Lung (tissue), 12 donors: ENCODE results near the gene RALGAPA1. TPM values are rescaled to one million over a fixed set of nuclear protein-coding genes. Genes with fewer than 3 reads are reported as not detected.

Experiments
- ATAC-seq: fragments of 200-7000 bp; cut with Tn5 transposase; one replicate; pipeline ENCODE4 v1.9.1; 2020; ENCODE audit warnings: moderate number of reproducible peaks; ENCODE audit not compliant: insufficient read depth, low FRiP score
- DNase-seq, 3 donors: peaks; one replicate each; pipeline ENCODE4 v3.0.0-alpha.2; 2013 to 2017
- H3K27ac ChIP-seq, 2 donors: one replicate each; pipeline ENCODE4 v1.5.1; 2013; ENCODE audit warnings: mild to moderate bottlenecking in 2 of 2, moderate library complexity in 2 of 2, control low read depth in 1 of 2, inconsistent platforms in 1 of 2, low read depth in 1 of 2, low read length in 1 of 2
- H3K27me3 ChIP-seq, 3 donors: one replicate each; pipeline ENCODE4 v1.5.1; 2013; ENCODE audit warnings: low read length in 2 of 3; ENCODE audit not compliant: control insufficient read depth in 3 of 3, insufficient read depth in 3 of 3
- H3K36me3 ChIP-seq, 4 donors: one replicate each; pipeline ENCODE4 v1.5.1; 2013; ENCODE audit warnings: low read length in 4 of 4, mild to moderate bottlenecking in 1 of 4, moderate library complexity in 1 of 4; ENCODE audit not compliant: control insufficient read depth in 4 of 4, insufficient read depth in 4 of 4
- H3K4me1 ChIP-seq, 5 donors: one replicate each; pipeline ENCODE4 v1.5.1; 2013; ENCODE audit warnings: low read length in 5 of 5, mild to moderate bottlenecking in 2 of 5, moderate library complexity in 1 of 5; ENCODE audit not compliant: control insufficient read depth in 5 of 5, insufficient read depth in 5 of 5
- H3K4me3 ChIP-seq: one replicate; pipeline ENCODE4 v1.5.1; 2013; ENCODE audit warnings: mild to moderate bottlenecking, control low read depth, moderate library complexity
- H3K9ac ChIP-seq, 2 donors: one replicate each; pipeline ENCODE4 v1.5.1; 2013; ENCODE audit warnings: low read length in 2 of 2, control low read depth in 1 of 2; ENCODE audit not compliant: insufficient read depth in 1 of 2
- H3K9me3 ChIP-seq, 4 donors: one replicate each; pipeline ENCODE4 v1.5.1; 2013; ENCODE audit warnings: low read length in 3 of 4, mild to moderate bottlenecking in 1 of 4, moderate library complexity in 1 of 4; ENCODE audit not compliant: control insufficient read depth in 4 of 4, insufficient read depth in 3 of 4
- WGBS, 2 donors: extraction: QIAGEN DNeasy Blood & Tissue Kit; methylation state at CpG; one replicate each; pipeline ENCODE4 v1.1.7; 2013; 5-methylcytosine and 5-hydroxymethylcytosine counted together
- polyA plus RNA-seq, 2 donors: library from polyadenylated mRNA; stranded (reverse); fragments of 200-250 nt; gene quantifications; one replicate each; pipeline ENCODE4 v1.2.1, GENCODE V29; 2013
- total RNA-seq, 2 donors: library from RNA; depleted of rRNA in 1 of 2; stranded (reverse); fragments of >200 nt in 1 of 2; gene quantifications; one replicate each; pipeline ENCODE4 v1.2.1, GENCODE V29; 2014 to 2021
- TF ChIP-seq, protein P1 (sequence below): IDR thresholded peaks from 2 replicates; pipeline ENCODE4 v1.5.1; 2012; ENCODE audit warnings: mild to moderate bottlenecking; ENCODE audit errors: control extremely low read depth, extremely low read depth
- donor health status: control.
- donor health status: control.
- donor health status: Bipolar disorder and iron deficiency.
- donor health status: healthy.
- donor health status: DM: yes; HTN: yes; CAD: no.

The RALGAPA1 gene
- total and polyA plus RNA-seq, 4 donors, result 9.4 to 188 (median 44.9) TPM

DNA sequence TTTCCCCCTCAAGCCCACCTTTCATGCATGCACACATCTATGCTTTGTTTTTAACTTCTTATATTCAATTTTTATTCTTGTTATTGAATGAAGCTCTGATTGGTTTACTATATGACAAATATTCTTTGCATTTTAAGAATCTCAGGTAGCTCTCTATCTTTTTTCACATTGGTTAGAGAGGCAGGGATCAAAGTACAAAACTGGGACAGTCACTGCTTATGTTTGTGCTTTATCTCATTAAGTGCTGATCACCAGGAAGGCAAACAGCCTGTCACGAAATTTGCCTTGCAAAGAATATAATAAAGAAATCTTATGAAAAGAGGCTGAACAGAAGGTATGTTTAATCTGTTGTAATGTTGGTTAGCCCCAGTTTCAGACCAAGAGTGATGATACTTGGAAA, 304.8 kb downstream of the RALGAPA1 start:
- H3K4me3 ChIP-seq, result no peak overlapping the region
- no peaks in the 10 kb centered on the region for H3K4me1 ChIP-seq
- no peak for ATAC-seq
- no peak overlapping the region for H3K9ac ChIP-seq
- no peaks in the 10 kb centered on the region for H3K36me3 ChIP-seq
- no peaks in the 10 kb centered on the region for H3K27me3 ChIP-seq
- H3K27ac ChIP-seq, result no peak overlapping the region
- DNase-seq, result no peak
- peaks cover 0 to 3% (median 0%) of the 10 kb centered on the region in 4 donors for H3K9me3 ChIP-seq
- TF ChIP-seq, protein P1, sequence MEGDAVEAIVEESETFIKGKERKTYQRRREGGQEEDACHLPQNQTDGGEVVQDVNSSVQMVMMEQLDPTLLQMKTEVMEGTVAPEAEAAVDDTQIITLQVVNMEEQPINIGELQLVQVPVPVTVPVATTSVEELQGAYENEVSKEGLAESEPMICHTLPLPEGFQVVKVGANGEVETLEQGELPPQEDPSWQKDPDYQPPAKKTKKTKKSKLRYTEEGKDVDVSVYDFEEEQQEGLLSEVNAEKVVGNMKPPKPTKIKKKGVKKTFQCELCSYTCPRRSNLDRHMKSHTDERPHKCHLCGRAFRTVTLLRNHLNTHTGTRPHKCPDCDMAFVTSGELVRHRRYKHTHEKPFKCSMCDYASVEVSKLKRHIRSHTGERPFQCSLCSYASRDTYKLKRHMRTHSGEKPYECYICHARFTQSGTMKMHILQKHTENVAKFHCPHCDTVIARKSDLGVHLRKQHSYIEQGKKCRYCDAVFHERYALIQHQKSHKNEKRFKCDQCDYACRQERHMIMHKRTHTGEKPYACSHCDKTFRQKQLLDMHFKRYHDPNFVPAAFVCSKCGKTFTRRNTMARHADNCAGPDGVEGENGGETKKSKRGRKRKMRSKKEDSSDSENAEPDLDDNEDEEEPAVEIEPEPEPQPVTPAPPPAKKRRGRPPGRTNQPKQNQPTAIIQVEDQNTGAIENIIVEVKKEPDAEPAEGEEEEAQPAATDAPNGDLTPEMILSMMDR, result no peak
- WGBS, 2 donors, result 57 to 78% methylated on average over 1 of the region's 1 CpG

DNA sequence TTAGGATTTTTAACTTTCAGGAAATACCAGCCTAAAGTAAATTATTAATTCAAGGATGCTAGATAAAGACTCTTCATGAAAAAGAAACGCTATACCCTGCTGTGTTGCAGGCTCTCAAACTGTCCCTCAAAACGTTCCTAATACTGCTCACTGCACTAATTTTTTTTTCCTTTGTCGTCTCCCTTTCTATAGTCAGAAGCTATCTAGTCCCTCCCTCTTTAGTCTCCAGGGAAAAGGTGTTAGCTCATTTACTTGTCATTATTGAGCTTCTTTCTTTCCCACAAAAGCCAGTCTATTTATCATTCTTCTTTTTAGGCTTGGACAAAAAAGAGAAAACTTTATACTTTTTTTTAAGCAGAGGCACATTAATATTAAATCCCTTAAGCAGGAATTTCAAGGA, 305.4 kb downstream of the RALGAPA1 start:
- ATAC-seq (no peak), DNase-seq (no peak)
- Histone ChIP-seq H3K4me1 (no peaks in the 10 kb centered on the region), H3K36me3 (no peaks in the 10 kb centered on the region), H3K4me3 (no peak overlapping the region), H3K27me3 (no peaks in the 10 kb centered on the region), H3K9me3 (peaks cover 0 to 3% (median 0%) of the 10 kb centered on the region in 4 donors), H3K27ac (no peak overlapping the region), H3K9ac (no peak overlapping the region)
- WGBS, 2 donors, result 32 to 55% methylated on average over 3 of the region's 3 CpGs
- TF ChIP-seq, protein P1, result no peak

DNA sequence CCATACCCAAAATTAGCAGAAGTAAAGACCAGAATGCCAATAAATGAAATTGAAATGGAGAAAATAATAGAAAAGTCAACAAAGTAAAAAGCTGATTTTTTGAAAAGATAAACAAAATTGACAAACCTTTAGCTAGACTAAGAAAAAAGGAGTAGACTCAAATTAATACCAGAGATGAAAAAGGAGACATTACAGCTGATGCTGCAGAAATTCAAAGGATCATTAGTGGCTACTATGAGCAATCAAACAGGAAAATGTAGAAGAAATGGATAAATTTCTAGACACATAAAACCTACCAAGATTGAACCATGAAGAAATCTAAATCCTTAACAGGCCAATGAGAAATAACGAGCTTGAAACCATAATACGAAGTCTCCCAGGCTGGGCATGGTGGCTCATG, 309.9 kb downstream of the RALGAPA1 start:
- TF ChIP-seq, protein P1, result no peak
- DNase-seq (no peak), ATAC-seq (no peak)
- H3K36me3 ChIP-seq, result no peaks in the 10 kb centered on the region
- WGBS, 2 donors, result 94 to 95% methylated on average over 2 of the region's 2 CpGs
- H3K27me3 ChIP-seq, result no peaks in the 10 kb centered on the region
- no peaks in the 10 kb centered on the region for H3K4me1 ChIP-seq
- no peak overlapping the region for H3K4me3 ChIP-seq
- no peak overlapping the region for H3K9ac ChIP-seq
- H3K27ac ChIP-seq, result no peak overlapping the region
- peaks cover 0 to 4% (median 0%) of the 10 kb centered on the region in 4 donors for H3K9me3 ChIP-seq

DNA sequence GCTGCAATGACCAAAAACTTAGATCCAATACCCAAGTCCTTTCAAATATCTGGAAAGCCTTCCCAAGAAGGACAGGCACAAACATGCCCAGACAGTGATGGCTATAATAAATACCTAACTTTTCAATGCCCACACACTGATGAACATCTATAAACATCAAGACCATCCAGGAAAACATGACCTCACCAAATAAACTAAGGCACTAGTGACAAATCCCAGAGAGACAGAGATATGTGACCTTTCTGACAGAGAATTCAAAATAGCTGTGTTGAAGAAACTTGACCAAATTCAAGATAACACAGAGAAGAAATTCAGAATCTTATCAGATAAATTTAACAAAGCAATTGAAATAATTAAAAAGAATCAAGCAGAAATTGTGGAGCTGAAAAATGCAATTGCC, 313.8 kb downstream of the RALGAPA1 start:
- ATAC-seq, result no peak
- TF ChIP-seq, protein P1, result no peak
- H3K9me3 ChIP-seq, result peaks cover 0 to 6% (median 0%) of the 10 kb centered on the region in 4 donors
- no peaks in the 10 kb centered on the region for H3K27me3 ChIP-seq
- H3K4me3 ChIP-seq, result no peak overlapping the region
- H3K4me1 ChIP-seq, result no peaks in the 10 kb centered on the region
- no peak for DNase-seq
- no peaks in the 10 kb centered on the region for H3K36me3 ChIP-seq
- no peak overlapping the region for H3K9ac ChIP-seq
- H3K27ac ChIP-seq, result no peak overlapping the region
